ENCODE results near the gene TMED4.
"Not testable (repeated sequence)": the region's sequence is repeated elsewhere in the genome, so short reads cannot be mapped to it uniquely, and the experiment has no call there.

DNA sequence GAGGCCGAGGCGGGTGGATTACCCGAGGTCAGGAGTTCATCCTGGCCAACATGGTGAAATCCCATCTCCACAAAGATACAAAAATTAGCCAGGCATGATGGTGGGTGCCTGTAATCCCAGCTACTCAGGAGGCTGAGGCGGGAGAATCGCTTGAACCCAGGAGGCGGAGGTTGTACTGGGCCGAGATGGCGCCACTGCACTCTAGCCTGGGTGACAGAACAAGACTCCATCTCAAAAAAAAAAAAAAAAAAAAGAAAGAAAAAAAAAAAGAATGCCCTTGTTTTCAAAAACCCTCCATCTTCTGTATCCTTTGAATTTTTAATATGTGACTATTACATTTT lies 19.4 kb downstream of the TMED4 start:
- TF ChIP-seq, protein P1, sequence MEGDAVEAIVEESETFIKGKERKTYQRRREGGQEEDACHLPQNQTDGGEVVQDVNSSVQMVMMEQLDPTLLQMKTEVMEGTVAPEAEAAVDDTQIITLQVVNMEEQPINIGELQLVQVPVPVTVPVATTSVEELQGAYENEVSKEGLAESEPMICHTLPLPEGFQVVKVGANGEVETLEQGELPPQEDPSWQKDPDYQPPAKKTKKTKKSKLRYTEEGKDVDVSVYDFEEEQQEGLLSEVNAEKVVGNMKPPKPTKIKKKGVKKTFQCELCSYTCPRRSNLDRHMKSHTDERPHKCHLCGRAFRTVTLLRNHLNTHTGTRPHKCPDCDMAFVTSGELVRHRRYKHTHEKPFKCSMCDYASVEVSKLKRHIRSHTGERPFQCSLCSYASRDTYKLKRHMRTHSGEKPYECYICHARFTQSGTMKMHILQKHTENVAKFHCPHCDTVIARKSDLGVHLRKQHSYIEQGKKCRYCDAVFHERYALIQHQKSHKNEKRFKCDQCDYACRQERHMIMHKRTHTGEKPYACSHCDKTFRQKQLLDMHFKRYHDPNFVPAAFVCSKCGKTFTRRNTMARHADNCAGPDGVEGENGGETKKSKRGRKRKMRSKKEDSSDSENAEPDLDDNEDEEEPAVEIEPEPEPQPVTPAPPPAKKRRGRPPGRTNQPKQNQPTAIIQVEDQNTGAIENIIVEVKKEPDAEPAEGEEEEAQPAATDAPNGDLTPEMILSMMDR (IDR thresholded peaks at IDR 0.05): not testable (repeated sequence)
- not testable (repeated sequence) for TF ChIP-seq POLR2A (IDR thresholded peaks at IDR 0.05)

All from heart left ventricle (tissue), 13 donors.